K562 (cell line): ENCODE results near the gene TMEM217. TPM values are rescaled to one million over a fixed set of nuclear protein-coding genes. Genes with fewer than 3 reads are reported as not detected.

Experiments
- BDP1 ChIP-seq: IDR thresholded peaks from 3 replicates; pipeline ENCODE4 v1.6.1; 2011; ENCODE audit not compliant: insufficient read length, insufficient read depth
- CCNT2 ChIP-seq: IDR thresholded peaks from 2 replicates; pipeline ENCODE4 v1.6.1; 2011; ENCODE audit warnings: borderline replicate concordance, low read depth, mild to moderate bottlenecking, moderate library complexity, mixed read lengths, low read length; ENCODE audit not compliant: insufficient read length; ENCODE audit errors: extremely low read depth
- NBN ChIP-seq: fragments of 450-650 bp; IDR thresholded peaks from 2 replicates; pipeline ENCODE4 v1.6.1; 2016; ENCODE audit warnings: low read depth, mild to moderate bottlenecking
- PKNOX1 ChIP-seq: fragments of 450-650 bp; IDR thresholded peaks from 2 replicates; pipeline ENCODE4 v1.6.1; 2016
- POU5F1 ChIP-seq: fragments of 150-350 bp; IDR thresholded peaks from 2 replicates; pipeline ENCODE4 v1.6.1; 2014; ENCODE audit warnings: borderline replicate concordance, low read length, low read depth, mild to moderate bottlenecking; ENCODE audit not compliant: partially characterized antibody
- PURB ChIP-seq: sonication (generic); formaldehyde crosslinking; IDR thresholded peaks from 2 replicates; pipeline ENCODE4 v1.9.0; 2021; ENCODE audit warnings: low read depth, mild to moderate bottlenecking, missing genetic modification reagents
- SIX5 ChIP-seq, 2 experiments: IDR thresholded peaks; 2 replicates each; pipeline ENCODE4 v1.6.1; 2011; ENCODE audit warnings: low read length in 2 of 2, borderline replicate concordance in 1 of 2, low read depth in 1 of 2, mild to moderate bottlenecking in 1 of 2, moderate library complexity in 1 of 2; ENCODE audit not compliant: insufficient read depth in 1 of 2
- TBP ChIP-seq: optimal IDR thresholded peaks from 2 replicates; pipeline ENCODE3; 2011; ENCODE audit warnings: low read depth, low read length, improper control_type of control experiment
- TCFL5 ChIP-seq: fragments of 250-450 bp; sonication (Bioruptor Pico); conservative IDR thresholded peaks from 2 replicates; pipeline ENCODE4 v1.6.1; 2021; ENCODE audit warnings: mild to moderate bottlenecking, moderate library complexity, matching md5 sums
- TOE1 ChIP-seq, 2 experiments: fragments of 450-650 bp in 1 of 2; sonication (generic) in 1 of 2; formaldehyde crosslinking in 1 of 2; IDR thresholded peaks; 2 replicates each; pipeline versions ENCODE4 v1.7.1 to v1.8.0; 2016 to 2022; ENCODE audit warnings: borderline replicate concordance in 2 of 2, mild to moderate bottlenecking in 2 of 2, antibody characterized with exemption in 1 of 2, inconsistent platforms in 1 of 2, low read depth in 1 of 2, missing genetic modification reagents in 1 of 2, moderate library complexity in 1 of 2
- polyA plus RNA-seq, 8 experiments: library from polyadenylated mRNA; depleted of rRNA in 4 of 8; stranded (reverse) in 5 of 8; unstranded in 3 of 8; fragments of >200 nt; fragmentation: Nextera tagmentation in 2 of 8; fragmentation: Illumina TruSeq in 1 of 8; extraction: Ambion mirVana in 2 of 8; extraction: Trizol in 1 of 8; gene quantifications; 2 replicates each; pipeline versions ENCODE4 v1.2.1 to v1.2.3, GENCODE V29; 2011 to 2014; ENCODE audit warnings: inconsistent platforms in 1 of 8, missing spikeins in 1 of 8
- total RNA-seq, 7 experiments: library from RNA; depleted of rRNA in 6 of 7; stranded (reverse); fragments of >200 nt in 6 of 7; fragmentation: Illumina TruSeq in 2 of 7; extraction: Trizol in 2 of 7; gene quantifications; 2 replicates each; pipeline versions ENCODE4 v1.2.1 to v1.2.3, GENCODE V29; 2011 to 2021; ENCODE audit warnings: low replicate concordance in 1 of 7
- TF ChIP-seq, protein P1 (sequence below), 2 experiments: fragments of 450-650 bp in 1 of 2; sonication (generic) in 1 of 2; formaldehyde crosslinking in 1 of 2; IDR thresholded peaks; 2 replicates each; pipeline versions ENCODE4 v1.7.1 to v1.9.0; 2016 to 2022; ENCODE audit warnings: inconsistent platforms in 1 of 2, mild to moderate bottlenecking in 1 of 2, missing genetic modification reagents in 1 of 2
- TF ChIP-seq, protein P2 (sequence below): sonication (generic); formaldehyde crosslinking; IDR thresholded peaks from 2 replicates; pipeline ENCODE4 v1.9.0; 2022; ENCODE audit warnings: mild to moderate bottlenecking, missing genetic modification reagents

Gene TMEM217
- total and polyA plus RNA-seq, 9 of the 15 experiments (the other 6 are each of a cell fraction or from before 2014, with no cell fraction given): 1.3 to 8.0 (median 1.9) TPM

GRCh38 chr6:37239950-37240713 is 17.8 kb downstream of the TMEM217 start (continued):
- TF ChIP-seq, protein P1, sequence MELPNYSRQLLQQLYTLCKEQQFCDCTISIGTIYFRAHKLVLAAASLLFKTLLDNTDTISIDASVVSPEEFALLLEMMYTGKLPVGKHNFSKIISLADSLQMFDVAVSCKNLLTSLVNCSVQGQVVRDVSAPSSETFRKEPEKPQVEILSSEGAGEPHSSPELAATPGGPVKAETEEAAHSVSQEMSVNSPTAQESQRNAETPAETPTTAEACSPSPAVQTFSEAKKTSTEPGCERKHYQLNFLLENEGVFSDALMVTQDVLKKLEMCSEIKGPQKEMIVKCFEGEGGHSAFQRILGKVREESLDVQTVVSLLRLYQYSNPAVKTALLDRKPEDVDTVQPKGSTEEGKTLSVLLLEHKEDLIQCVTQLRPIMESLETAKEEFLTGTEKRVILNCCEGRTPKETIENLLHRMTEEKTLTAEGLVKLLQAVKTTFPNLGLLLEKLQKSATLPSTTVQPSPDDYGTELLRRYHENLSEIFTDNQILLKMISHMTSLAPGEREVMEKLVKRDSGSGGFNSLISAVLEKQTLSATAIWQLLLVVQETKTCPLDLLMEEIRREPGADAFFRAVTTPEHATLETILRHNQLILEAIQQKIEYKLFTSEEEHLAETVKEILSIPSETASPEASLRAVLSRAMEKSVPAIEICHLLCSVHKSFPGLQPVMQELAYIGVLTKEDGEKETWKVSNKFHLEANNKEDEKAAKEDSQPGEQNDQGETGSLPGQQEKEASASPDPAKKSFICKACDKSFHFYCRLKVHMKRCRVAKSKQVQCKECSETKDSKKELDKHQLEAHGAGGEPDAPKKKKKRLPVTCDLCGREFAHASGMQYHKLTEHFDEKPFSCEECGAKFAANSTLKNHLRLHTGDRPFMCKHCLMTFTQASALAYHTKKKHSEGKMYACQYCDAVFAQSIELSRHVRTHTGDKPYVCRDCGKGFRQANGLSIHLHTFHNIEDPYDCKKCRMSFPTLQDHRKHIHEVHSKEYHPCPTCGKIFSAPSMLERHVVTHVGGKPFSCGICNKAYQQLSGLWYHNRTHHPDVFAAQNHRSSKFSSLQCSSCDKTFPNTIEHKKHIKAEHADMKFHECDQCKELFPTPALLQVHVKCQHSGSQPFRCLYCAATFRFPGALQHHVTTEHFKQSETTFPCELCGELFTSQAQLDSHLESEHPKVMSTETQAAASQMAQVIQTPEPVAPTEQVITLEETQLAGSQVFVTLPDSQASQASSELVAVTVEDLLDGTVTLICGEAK (IDR thresholded peaks at IDR 0.05): no peak
- TF ChIP-seq, protein P1 (CRISPR knock-in tag; IDR thresholded peaks at IDR 0.05): no peak
- TF ChIP-seq CCNT2 (peak; percentile 31), BDP1 (no peak), TBP (peak; percentile 56), PURB (CRISPR knock-in tag) (no peak), TCFL5 (peak; percentile 52; the same call in 1 of the 2 replicates), TOE1 (IDR thresholded peaks at IDR 0.05; ENCODE audit: borderline replicate concordance) (peak; percentile 40; the same call in 1 of the 2 replicates), TOE1 (CRISPR knock-in tag; IDR thresholded peaks at IDR 0.05; ENCODE audit: borderline replicate concordance, low read depth) (no peak), PKNOX1 (peak; percentile 50), POU5F1 (no peak), SIX5 (IDR thresholded peaks at IDR 0.05; ENCODE audit: borderline replicate concordance in 1 of 2, insufficient read depth in 1 of 2, low read depth in 1 of 2, low read length in 2 of 2) (no peak), NBN (no peak; the same call in 1 of the 2 replicates)
- TF ChIP-seq, protein P2, sequence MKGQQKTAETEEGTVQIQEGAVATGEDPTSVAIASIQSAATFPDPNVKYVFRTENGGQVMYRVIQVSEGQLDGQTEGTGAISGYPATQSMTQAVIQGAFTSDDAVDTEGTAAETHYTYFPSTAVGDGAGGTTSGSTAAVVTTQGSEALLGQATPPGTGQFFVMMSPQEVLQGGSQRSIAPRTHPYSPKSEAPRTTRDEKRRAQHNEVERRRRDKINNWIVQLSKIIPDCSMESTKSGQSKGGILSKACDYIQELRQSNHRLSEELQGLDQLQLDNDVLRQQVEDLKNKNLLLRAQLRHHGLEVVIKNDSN: no peak
